Stimulated activated CD4-positive, alpha-beta T cell treated with anti-CD3 and anti-CD28 coated beads, Interleukin-15, amount 100 ng/mL, for 24 hours (primary cell): ENCODE results near the gene UGT2B10.

Source experiments
- DNase-seq: peaks from one replicate; pipeline ENCODE4 v3.0.0-alpha.2; 2020

UGT2B10 gene

DNA sequence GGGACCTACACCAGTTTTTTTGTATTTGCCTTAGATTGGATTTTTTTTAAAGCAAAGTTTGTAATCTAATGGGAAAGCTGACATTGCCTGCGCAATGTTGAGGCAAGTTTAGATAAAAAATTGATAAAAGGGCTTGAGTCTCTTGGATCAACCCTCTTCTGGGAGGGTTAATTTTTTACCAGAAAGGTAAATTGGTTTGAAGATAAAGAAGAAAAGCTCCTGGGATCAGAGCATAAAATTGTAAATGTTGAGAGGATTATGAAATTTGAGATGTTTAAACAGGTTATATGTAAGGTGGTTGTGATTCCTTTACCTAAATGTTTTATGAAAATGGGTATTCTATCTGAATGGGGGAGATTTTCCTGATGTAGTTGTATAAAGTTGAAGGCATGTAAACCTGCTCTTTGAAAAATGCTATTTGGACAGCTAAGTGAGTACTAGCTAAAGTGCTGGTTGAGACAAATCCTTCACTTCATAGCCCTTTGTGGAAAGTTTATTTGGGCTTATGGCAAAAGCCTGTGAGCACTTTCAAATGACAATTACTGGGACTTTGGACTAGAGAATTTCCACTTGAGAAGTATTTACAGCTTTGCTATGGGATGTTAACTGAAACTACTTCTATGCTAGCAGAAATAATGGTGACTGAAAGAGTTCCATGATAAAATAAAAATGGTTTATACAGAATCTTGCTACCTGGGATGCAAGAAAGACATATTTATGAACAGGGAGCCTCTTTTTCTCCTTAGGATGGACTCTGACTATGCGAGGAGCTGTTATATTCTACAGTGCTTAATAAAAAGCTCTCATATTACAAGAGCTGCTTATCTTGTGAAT lies 56.2 kb downstream of the UGT2B10 start:
- no peak for DNase-seq

DNA sequence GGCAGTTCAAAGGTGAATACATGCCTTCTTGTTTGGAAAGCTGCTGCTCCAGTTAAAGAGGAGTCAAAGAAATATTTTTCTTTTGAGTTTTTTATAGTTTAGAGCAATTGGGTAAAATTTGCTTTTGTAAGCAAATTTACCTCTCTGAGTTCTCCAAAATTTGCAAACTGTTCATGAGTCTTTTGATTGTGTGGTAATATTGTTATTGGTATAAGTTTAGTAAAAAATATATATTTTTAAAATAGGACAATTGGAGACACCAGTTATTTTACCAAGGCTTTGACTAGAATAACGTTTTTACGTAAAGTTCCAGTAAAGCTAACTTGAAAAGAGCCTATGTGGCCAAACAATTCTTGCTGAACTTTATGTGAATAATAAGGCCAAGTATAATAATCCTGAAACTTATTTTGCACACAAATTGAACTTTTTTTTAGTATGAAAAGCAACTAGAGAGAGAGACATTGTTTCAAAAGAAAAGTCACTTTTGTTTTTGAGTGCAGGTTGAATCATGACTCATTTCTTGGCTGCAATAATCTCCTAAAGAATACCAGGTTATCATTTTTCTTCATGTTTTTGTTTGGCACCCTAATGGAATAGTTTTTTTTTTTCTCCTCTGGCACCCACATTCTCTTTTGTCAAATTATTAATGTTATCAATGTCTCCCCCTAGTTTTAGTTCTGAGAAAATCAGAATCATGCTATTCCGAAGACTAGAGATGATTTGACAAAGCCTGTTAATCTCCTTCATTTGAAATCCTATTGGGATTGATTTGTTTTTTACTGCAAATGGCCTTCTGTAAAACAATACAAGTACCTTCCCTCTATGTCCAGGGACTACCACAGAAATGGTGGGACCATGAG lies 57.1 kb downstream of the UGT2B10 start:
- no peak for DNase-seq

DNA sequence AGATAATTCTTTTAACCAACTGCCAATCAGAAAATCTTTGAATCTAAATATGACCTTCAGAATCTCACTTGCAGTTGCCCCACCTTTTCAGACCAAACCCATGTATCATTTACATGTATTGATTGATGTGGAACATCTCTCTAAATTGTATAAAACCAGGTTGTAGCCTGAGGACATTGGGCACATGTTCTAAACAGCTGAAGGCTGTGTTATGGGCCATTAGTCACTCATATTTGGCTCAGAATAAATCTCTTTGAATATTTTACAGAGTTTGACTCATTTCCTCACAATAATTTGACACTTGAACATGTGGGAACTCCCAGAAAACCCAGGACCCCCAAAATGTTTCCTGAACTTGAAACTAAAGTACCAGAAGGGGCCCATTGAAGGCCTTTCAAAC lies 58.7 kb downstream of the UGT2B10 start:
- no peak for DNase-seq

DNA sequence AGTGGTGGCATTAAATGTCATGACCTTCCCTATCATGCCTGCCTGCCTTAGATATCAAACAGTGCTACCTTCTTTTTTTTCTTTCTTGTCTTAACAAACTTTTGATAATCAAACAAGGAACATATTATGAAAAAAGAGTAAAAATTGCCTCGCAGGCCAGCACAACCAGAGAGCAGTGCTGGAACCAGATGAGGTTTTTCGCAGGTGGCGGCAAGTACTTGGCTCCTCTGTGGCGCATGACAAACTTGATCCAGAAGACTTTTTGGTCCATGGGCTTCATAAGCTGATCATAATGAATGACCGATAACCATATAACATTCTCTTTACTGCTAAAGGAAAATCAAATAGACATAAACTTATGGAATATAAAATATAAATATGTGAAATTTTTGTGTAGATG lies 61.8 kb downstream of the UGT2B10 start:
- DNase-seq = no peak

DNA sequence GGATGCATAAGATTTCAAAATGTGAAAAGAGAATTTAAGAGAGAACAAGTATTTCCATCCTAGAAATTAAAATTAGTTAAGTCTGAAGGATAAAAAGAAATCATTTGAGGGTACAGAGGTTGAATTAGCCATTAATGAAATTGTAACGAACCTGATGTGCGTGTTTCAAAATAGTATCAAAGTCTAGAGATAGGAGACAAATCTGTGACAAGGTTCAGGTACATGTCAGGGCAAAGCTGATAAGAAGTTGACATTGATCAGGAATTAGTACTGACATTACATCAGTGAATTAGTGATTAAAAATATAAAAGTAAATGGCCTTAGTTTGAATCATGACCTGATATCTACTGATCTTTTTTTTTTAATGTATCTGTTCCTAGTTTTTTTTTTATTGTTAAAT lies 62.3 kb downstream of the UGT2B10 start:
- DNase-seq = no peak
